Common myeloid progenitor, CD34-positive (primary cell): Measurements from ENCODE around the gene ING3.
A peak's percentile ranks its signal among the peaks of the same experiment; 100 is the strongest.

Experiments
- CTCF ChIA-PET: fragments of 350-600 bp; sonication (Branson Sonifier 250); formaldehyde crosslinking; loops from one replicate; lab custom pipeline; 2021; ENCODE audit warnings: antibody characterized with exemption; lab: Charles Lee
- POLR2A ChIA-PET: fragments of 350-600 bp; sonication (Branson Sonifier 250); formaldehyde crosslinking; loops from one replicate; lab custom pipeline; 2021; ENCODE audit warnings: antibody characterized with exemption; lab: Charles Lee
- DNase-seq, 3 donors: peaks; one replicate each; pipeline versions ENCODE4 v3.0.0 to v3.0.0-alpha.2; 2013
- H3K27ac ChIP-seq, 2 experiments: 1 replicate in 1 of 2; 2 replicates in 1 of 2; pipeline ENCODE4 v1.7.0; 2013; ENCODE audit warnings: inconsistent platforms in 2 of 2, low read length in 2 of 2, mild to moderate bottlenecking in 2 of 2, low read depth in 1 of 2, moderate library complexity in 1 of 2; ENCODE audit not compliant: severe bottlenecking in 2 of 2, insufficient read depth in 1 of 2, poor library complexity in 1 of 2
- H3K27me3 ChIP-seq, 5 experiments: replicated peaks in 2 of 5; 1 replicate in 3 of 5; 2 replicates in 2 of 5; pipeline versions ENCODE4 v1.6.1 to v1.7.0; 2013; ENCODE audit warnings: low read length in 4 of 5, mild to moderate bottlenecking in 2 of 5, moderate library complexity in 2 of 5, inconsistent platforms in 1 of 5; ENCODE audit not compliant: insufficient read depth in 5 of 5, control insufficient read depth in 4 of 5
- H3K36me3 ChIP-seq, 4 experiments: 1 replicate in 2 of 4; 2 replicates in 2 of 4; pipeline versions ENCODE4 v1.6.1 to v1.7.0; 2013; ENCODE audit warnings: low read length in 3 of 4, control low read depth in 1 of 4, mild to moderate bottlenecking in 1 of 4; ENCODE audit not compliant: control insufficient read depth in 4 of 4, insufficient read depth in 4 of 4
- H3K4me1 ChIP-seq, 4 experiments: 1 replicate in 3 of 4; 2 replicates in 1 of 4; pipeline versions ENCODE4 v1.6.1 to v1.7.1; 2013; ENCODE audit warnings: low read length in 3 of 4, mild to moderate bottlenecking in 3 of 4, control low read depth in 1 of 4, inconsistent platforms in 1 of 4, moderate library complexity in 1 of 4; ENCODE audit not compliant: control insufficient read depth in 4 of 4, insufficient read depth in 4 of 4; ENCODE audit errors: control extremely low read depth in 1 of 4
- H3K4me3 ChIP-seq, 7 experiments: 1 replicate in 4 of 7; 2 replicates in 3 of 7; pipeline versions ENCODE4 v1.5.1 to v1.7.0; 2013; ENCODE audit warnings: mild to moderate bottlenecking in 7 of 7, low read length in 6 of 7, moderate library complexity in 6 of 7, inconsistent platforms in 2 of 7, low read depth in 2 of 7, control low read depth in 1 of 7; ENCODE audit not compliant: insufficient read depth in 4 of 7, control insufficient read depth in 1 of 7; ENCODE audit errors: extremely low read depth in 1 of 7
- H3K9me3 ChIP-seq, 5 experiments: 1 replicate in 4 of 5; 2 replicates in 1 of 5; pipeline versions ENCODE4 v1.6.1 to v1.7.1; 2013; ENCODE audit warnings: low read length in 4 of 5, mild to moderate bottlenecking in 2 of 5, inconsistent platforms in 1 of 5, low read depth in 1 of 5, moderate library complexity in 1 of 5; ENCODE audit not compliant: control insufficient read depth in 4 of 5, insufficient read depth in 2 of 5; ENCODE audit errors: control extremely low read depth in 1 of 5
- WGBS: methylation state at CpG from one replicate; pipeline ENCODE4 v1.1.5; 2013; ENCODE audit not compliant: insufficient coverage; 5-methylcytosine and 5-hydroxymethylcytosine counted together

The ING3 gene

GRCh38 chr7:120995654-120996053, 45.1 kb downstream of the ING3 start:
- peak overlapping the region in 1 of 2 experiments; percentile 45 for H3K27ac ChIP-seq
- peak in 2 of 3 donors; percentile 72 to 80 for DNase-seq
- H3K4me3 ChIP-seq, result no peak overlapping the region
- ChIA-PET CTCF (interaction anchor here (0.8 to 3.6 kb wide), 3 partner anchors 8 to 87 kb away, joined by 4 to 28 read pairs (median 6); partner anchors contain the start of gene CPED1), POLR2A (interaction anchor here (0.6 kb wide), 1 partner anchor 45 kb away, joined by 5 read pairs; the partner anchor contains the start of gene ING3)
- WGBS, result 6% methylated on average over 2 of the region's 2 CpGs
- H3K9me3 ChIP-seq, result no peaks in the 10 kb centered on the region
- no peaks in the 10 kb centered on the region for H3K27me3 ChIP-seq
- H3K36me3 ChIP-seq, result no peaks in the 10 kb centered on the region
- H3K4me1 ChIP-seq, result peaks cover 30 to 94% (median 70%) of the 10 kb centered on the region in 4 experiments

GRCh38 chr7:120996333-120996987, 45.9 kb downstream of the ING3 start:
- POLR2A ChIA-PET, result interaction anchor here (0.6 kb wide), 2 partner anchors 46 to 51 kb away, joined by 3 to 5 read pairs; partner anchors contain the start of gene ING3
- no peaks in the 10 kb centered on the region for H3K27me3 ChIP-seq
- H3K9me3 ChIP-seq, result no peaks in the 10 kb centered on the region
- no peaks in the 10 kb centered on the region for H3K36me3 ChIP-seq
- peak overlapping the region in 4 of 7 experiments; percentile 17 to 38 (median 35) for H3K4me3 ChIP-seq
- H3K4me1 ChIP-seq, result peaks cover 29 to 93% (median 66%) of the 10 kb centered on the region in 4 experiments
- H3K27ac ChIP-seq, result peak overlapping the region in 1 of 2 experiments; percentile 45
- peak; percentile 94 to 98 (median 98) for DNase-seq
- CTCF ChIA-PET, result interaction anchor here (0.8 to 3.6 kb wide), 2 partner anchors 9 to 14 kb away, joined by 4 to 28 read pairs; partner anchors contain the start of gene CPED1
- no CpG with 5 or more reads among the region's 2 CpGs for WGBS

GRCh38 chr7:120996988-120997345, 46.4 kb downstream of the ING3 start:
- Histone ChIP-seq H3K27ac (no peak overlapping the region), H3K9me3 (no peaks in the 10 kb centered on the region), H3K4me3 (peak overlapping the region in 4 of 7 experiments; percentile 17 to 38 (median 35)), H3K27me3 (no peaks in the 10 kb centered on the region), H3K4me1 (peaks cover 27 to 89% (median 64%) of the 10 kb centered on the region in 4 experiments), H3K36me3 (no peaks in the 10 kb centered on the region)
- no peak for DNase-seq
- CTCF ChIA-PET, result interaction anchor here (2.1 to 3.6 kb wide), 2 partner anchors 9 to 14 kb away, joined by 6 to 28 read pairs; partner anchors contain the start of gene CPED1
- POLR2A ChIA-PET, result no interaction called here

- ChIA-PET CTCF (interaction anchor here (0.6 to 3.6 kb wide), 7 partner anchors 10 to 192 kb away, joined by 3 to 28 read pairs (median 5); partner anchors contain the start of gene CPED1), POLR2A (no interaction called here)
- DNase-seq, result peak in 2 of 3 donors; percentile 37 to 53
- H3K4me3 ChIP-seq, result no peak overlapping the region
- H3K27ac ChIP-seq, result no peak overlapping the region
- H3K36me3 ChIP-seq, result no peaks in the 10 kb centered on the region
- no peaks in the 10 kb centered on the region for H3K9me3 ChIP-seq
- H3K4me1 ChIP-seq, result peaks cover 27 to 82% (median 62%) of the 10 kb centered on the region in 4 experiments
- no peaks in the 10 kb centered on the region for H3K27me3 ChIP-seq
- WGBS, result 82% methylated on average over 2 of the region's 7 CpGs
Measured at GRCh38 chr7:120997882-120998474, 47.4 kb downstream of the ING3 start.

GRCh38 chr7:120998520-120998919, 47.9 kb downstream of the ING3 start:
- no peak overlapping the region for H3K27ac ChIP-seq
- H3K4me3 ChIP-seq, result peak overlapping the region in 1 of 7 experiments; percentile 9
- ChIA-PET CTCF (interaction anchor here (0.6 to 3.6 kb wide), 8 partner anchors 11 to 193 kb away, joined by 3 to 28 read pairs (median 4); partner anchors contain the start of gene CPED1), POLR2A (no interaction called here)
- WGBS, result no CpG with 5 or more reads among the region's 1 CpG
- no peaks in the 10 kb centered on the region for H3K9me3 ChIP-seq
- peaks cover 27 to 77% (median 59%) of the 10 kb centered on the region in 4 experiments for H3K4me1 ChIP-seq
- H3K27me3 ChIP-seq, result no peaks in the 10 kb centered on the region
- no peaks in the 10 kb centered on the region for H3K36me3 ChIP-seq
- DNase-seq, result no peak

GRCh38 chr7:120998996-120999565, 48.5 kb downstream of the ING3 start:
- H3K36me3 ChIP-seq, result no peaks in the 10 kb centered on the region
- 100% methylated on average over 1 of the region's 2 CpGs for WGBS
- H3K27ac ChIP-seq, result peak overlapping the region in 1 of 2 experiments; percentile 69
- no peaks in the 10 kb centered on the region for H3K9me3 ChIP-seq
- H3K4me3 ChIP-seq, result peak overlapping the region in 2 of 7 experiments; percentile 9 to 15
- H3K27me3 ChIP-seq, result no peaks in the 10 kb centered on the region
- no peak for DNase-seq
- ChIA-PET CTCF (interaction anchor here (0.6 to 5.0 kb wide), 9 partner anchors 10 to 193 kb away, joined by 3 to 36 read pairs (median 5); partner anchors contain the start of gene CPED1), POLR2A (no interaction called here)
- H3K4me1 ChIP-seq, result peaks cover 27 to 71% (median 53%) of the 10 kb centered on the region in 4 experiments
